WI38 (cell line): ENCODE data around the gene TLR6.

Experiments used
- H3K4me3 ChIP-seq: 2 replicates; pipeline ENCODE4 v1.5.1; 2011; ENCODE audit warnings: low read depth, mild to moderate bottlenecking, control low read depth, low read length
- CTCF ChIP-seq: IDR thresholded peaks from 2 replicates; pipeline ENCODE4 v1.5.1; 2012; ENCODE audit warnings: low read depth, mild to moderate bottlenecking, control low read depth, low read length

The TLR6 gene

DNA sequence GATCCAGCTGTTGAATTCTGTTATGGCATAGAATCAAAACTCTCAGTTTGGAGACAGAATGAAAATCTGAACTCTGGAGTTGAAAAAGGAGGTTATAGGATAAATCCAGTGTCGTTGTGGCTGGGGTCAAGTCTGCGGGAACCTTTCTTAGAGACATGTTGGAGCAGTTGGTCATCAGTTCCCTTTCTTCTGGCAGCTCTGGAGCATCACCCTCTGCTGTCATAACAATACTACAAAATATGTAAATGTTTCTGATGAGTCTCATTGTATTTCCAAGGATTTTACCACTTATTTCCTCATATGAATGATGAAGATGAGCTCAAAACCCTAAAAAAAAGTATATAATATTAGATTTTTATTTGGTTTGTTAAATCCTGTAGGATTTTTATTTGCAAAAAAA, 81.3 kb downstream of the TLR6 start:
- H3K4me3 ChIP-seq, result no peak overlapping the region
- no peak for TF ChIP-seq CTCF

GRCh38 chr4:38774181-38774955, 82.2 kb downstream of the TLR6 start:
- no peak for TF ChIP-seq CTCF
- H3K4me3 ChIP-seq, result no peak overlapping the region
